Islet precursor cell (in vitro differentiated cells): ENCODE results near the gene ADGRV1.

ENCODE experiments used
- DNase-seq: peaks from one replicate; pipeline ENCODE4 v3.0.0-alpha.2; 2018

The ADGRV1 gene, protein sequence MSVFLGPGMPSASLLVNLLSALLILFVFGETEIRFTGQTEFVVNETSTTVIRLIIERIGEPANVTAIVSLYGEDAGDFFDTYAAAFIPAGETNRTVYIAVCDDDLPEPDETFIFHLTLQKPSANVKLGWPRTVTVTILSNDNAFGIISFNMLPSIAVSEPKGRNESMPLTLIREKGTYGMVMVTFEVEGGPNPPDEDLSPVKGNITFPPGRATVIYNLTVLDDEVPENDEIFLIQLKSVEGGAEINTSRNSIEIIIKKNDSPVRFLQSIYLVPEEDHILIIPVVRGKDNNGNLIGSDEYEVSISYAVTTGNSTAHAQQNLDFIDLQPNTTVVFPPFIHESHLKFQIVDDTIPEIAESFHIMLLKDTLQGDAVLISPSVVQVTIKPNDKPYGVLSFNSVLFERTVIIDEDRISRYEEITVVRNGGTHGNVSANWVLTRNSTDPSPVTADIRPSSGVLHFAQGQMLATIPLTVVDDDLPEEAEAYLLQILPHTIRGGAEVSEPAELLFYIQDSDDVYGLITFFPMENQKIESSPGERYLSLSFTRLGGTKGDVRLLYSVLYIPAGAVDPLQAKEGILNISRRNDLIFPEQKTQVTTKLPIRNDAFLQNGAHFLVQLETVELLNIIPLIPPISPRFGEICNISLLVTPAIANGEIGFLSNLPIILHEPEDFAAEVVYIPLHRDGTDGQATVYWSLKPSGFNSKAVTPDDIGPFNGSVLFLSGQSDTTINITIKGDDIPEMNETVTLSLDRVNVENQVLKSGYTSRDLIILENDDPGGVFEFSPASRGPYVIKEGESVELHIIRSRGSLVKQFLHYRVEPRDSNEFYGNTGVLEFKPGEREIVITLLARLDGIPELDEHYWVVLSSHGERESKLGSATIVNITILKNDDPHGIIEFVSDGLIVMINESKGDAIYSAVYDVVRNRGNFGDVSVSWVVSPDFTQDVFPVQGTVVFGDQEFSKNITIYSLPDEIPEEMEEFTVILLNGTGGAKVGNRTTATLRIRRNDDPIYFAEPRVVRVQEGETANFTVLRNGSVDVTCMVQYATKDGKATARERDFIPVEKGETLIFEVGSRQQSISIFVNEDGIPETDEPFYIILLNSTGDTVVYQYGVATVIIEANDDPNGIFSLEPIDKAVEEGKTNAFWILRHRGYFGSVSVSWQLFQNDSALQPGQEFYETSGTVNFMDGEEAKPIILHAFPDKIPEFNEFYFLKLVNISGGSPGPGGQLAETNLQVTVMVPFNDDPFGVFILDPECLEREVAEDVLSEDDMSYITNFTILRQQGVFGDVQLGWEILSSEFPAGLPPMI (N-terminal part only)

DNA sequence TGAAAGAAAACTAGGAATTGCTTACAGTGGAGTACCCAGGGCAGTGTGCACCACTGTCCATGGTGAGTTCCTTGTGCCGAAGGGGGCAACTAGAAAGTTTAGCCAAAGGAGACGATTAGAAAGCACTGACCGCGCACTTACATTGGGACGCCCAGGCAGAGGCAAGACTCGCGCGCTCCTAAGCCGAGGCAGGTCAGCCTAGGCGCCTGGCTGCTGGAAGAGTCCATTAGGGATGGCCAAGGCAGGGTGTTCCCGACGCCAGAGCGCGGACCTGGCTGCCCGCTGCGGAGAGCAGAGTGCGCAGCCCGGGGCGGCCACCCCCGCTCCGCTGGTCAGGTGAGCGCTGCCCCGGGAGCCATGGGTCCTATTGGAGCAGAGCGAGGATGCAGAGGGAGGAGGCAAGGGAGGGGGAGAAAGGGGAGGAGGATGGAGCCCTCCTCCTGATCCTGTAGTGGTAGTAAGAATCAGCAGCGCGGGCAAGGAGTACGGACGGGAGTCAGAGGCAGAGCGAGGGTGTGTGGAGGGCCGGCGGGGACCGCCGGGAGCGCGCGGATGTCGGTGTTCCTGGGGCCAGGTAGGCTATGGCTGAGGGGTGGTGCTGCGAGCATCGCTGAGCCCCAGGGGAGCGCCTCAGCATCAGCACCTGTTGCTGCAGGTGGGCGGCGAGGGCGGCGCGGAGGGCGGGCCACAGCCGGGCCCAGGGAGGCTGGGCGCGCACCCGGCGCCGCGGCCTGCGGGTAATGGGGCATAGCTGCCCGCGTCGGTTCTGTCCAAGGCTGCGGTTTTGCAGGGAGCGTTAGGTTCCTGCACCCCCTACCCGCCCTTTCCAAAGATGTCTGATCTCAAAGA lies at the start of gene ADGRV1:
Gene ADGRV1, plus strand, starts transcription at position 454 of the 849 bp plus-strand sequence. Its CDS starts 99 bp downstream, at position 553.
- DNase-seq = peak; percentile 99

DNA sequence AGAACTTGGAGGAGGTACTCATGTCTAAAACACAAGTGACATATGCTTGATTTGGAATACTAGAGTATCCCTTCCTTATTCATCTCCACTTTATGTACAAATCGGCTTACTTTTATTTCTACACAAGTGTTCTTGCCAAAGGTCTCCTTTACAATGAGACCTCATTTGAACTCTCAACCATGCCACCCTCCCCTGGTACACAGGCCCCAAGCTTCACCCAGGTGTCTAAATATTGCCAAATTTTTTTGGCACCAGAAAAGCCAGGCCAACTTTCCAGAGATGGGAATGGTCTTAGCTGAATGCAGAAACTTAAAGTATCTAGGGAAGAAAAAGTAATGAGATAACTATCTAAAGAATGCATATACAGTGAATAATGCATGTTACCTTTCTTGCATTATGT lies 48.2 kb upstream of the ADGRV1 start:
- DNase-seq = no peak

DNA sequence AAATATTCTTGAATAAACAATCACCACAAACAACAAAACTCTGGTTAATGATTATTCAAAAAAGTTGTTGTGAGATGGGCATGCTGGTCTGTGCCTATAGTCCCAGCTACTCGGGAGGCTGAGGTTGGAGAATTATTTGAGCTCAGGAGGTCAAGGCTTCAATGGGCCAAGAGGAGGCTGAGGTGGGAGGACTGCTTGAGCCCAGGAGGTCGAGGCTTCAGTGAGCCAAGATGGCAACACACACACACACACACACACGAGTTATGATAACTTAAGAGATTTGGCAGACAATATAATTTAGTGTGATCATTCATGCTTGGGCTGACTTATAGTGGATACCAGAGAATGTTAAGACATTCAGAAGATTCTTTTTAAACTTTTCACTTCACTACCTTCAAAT lies 44.1 kb upstream of the ADGRV1 start:
- DNase-seq = no peak

DNA sequence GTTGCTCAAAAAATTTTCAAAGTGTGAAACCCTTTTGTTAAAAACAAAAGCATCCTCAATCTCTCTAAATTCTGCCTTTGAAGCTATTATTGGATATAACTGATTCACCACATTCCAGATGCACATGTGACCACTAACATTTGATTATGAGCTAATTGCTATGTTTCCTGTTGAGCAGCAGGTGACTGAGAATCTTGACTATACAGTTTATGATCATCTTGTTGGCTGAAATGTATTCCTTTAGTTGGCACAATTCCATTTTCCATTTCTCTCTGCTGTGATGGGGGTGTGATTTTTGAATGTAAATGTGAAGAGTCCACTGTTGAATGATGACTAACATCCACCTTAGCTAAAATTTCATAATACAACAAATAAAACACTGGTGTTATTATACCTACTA lies 39.9 kb upstream of the ADGRV1 start:
- no peak for DNase-seq

DNA sequence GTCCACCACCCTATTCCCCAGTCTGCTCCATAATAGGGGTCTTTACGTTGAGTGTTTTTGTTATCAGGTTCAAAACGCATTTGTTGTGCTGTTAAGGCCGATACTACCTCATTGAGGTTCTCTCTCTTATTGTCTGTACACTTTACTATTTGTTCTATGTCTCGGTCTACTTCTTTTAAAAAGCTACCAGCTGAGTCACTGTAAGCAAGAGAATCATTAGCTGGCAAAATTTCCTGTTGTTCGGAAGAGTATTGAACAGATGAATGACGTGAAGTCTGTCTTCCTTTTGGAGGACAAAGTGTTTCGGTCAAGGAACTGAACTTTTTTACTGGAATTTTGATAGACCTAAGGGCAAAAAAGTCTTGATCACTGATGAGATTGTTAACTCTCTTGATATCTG lies 39.5 kb upstream of the ADGRV1 start:
- no peak for DNase-seq

DNA sequence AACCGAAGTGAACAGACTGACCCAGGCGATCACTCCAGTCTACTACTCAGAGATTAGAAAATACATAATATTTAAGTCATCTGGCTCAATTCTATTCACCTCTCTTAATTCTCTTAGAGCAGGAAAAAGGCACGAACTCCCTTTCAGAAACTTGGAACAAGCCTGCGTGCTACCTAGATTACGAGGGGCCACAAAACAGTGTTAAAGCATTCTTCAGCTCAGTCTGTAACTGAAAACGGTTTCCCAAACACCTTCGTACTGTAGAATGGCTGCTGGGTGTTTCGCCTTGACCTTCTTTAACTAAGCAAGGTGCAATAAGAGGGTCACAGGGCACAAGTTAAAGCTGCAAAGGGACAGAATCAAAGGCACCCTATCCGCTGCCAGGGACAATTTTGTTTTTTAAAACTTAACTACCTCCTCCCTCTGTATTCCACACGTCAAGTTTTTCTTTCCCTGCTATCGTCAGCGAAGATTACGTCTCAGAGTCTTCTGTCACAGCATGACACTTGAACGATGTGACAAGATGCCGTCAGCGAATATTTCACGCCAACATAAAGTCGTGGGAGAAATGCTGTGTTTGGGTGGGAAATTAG lies 29.9 kb upstream of the ADGRV1 start:
- DNase-seq = no peak

DNA sequence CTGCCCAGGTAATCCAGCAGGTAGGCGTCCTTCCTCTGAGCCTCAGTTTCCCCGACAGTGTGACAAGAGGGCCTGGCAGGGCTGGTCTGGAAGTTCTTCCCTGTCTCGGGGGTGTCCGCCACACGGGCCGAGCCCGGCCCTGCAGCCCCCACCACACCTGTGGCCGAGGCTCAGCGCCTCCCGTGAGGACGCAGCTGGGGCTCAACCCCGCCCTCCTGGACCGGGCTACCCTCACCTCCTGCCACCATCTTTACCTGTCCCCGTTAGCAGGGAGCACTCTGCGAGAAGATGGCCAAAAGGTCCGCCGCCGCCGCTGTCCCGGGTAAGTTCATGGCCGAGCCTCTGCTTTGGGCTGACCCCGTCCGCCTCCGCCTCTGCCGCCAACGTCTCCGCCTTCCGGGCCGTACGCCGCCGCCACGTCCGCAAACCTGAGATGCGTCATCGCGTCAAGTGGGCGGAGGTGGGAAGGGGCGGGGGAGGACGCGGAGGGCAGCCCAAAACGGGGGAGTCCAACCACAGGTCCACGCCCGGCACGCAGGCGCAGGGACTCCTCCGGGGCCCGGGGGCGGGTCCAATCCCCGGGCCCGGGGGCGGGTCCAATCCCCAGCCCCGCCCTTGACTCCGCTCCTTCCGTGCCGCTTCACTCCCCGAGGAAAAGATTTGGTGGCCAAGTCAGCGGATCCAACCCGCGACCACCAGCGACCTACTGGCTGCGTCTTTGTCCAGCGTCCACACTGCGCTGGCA lies 29.2 kb upstream of the ADGRV1 start, which contains the start of gene LYSMD3:
Gene LYSMD3, minus strand, starts transcription at position 391 of the 745 bp plus-strand sequence. CDS start 4,295 bp downstream, outside the sequence.
- DNase-seq = peak; percentile 99

DNA sequence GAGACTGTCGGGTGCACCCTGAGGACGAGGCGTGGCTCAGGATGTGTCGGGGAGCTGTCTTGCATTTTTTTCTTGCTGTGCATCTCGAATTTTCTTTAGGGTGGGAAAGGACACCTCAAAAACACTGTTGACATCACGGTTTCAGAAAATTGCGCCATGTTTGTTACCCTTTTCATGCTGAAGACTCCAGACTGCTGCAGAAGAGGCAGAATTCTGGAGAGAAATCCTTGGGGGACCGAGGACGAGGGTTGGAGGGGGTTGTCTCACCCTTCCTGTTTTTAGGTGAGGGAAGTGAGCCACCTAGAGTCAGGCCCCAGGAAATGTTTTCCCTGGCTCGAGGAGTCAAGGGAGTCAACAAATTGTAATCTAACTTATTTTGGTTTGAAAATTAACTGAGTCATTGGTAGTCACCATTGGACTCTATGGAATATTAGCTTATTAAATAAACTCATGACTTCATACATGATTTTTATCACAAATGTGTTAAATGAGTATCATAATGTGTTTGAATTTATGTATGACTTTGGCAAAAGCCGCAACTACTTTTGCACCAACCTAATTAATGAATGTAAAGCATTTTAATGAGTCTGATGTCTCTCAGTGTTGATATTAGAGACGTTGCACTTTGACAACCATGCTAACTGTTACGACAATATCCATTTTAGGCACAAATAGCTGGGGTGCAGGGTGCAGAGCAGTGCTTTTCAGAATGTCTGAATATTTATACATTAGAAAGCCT lies 28.5 kb upstream of the ADGRV1 start:
- peak; percentile 83 for DNase-seq

DNA sequence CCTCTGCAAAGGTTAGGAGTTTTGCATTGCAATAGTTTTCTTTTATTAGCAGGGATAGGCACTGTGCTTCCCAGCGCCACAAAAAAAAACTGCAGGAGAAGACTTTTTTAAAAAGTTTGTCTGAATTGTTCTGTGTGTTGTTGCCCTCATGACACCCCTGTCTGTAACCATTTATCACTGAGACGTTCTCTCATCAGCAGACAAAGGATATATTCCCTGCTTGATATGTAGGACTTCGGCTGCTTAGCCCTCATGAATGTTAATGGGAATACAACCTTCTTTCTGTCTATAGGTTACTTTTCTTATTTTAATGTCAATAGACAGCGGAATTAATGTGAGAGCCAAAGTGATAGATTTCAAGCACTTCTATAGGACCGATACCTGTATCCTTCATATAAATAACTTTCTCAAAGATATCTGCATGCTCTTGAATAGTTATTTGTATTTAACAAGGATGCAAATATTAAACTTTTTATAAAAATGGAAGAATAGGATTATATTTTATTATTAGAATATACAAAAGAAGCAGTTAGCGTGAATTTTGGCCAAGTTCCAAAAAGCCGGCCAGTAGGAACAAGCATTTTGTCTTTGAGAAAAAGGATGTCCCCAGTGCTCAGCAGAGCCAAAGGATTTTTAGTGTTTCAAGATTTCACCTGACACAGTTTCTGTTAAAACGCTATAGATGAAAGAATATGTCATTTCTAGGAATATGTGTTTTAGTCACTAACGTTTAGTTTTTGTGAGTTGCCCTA lies 27.7 kb upstream of the ADGRV1 start:
- DNase-seq = no peak

DNA sequence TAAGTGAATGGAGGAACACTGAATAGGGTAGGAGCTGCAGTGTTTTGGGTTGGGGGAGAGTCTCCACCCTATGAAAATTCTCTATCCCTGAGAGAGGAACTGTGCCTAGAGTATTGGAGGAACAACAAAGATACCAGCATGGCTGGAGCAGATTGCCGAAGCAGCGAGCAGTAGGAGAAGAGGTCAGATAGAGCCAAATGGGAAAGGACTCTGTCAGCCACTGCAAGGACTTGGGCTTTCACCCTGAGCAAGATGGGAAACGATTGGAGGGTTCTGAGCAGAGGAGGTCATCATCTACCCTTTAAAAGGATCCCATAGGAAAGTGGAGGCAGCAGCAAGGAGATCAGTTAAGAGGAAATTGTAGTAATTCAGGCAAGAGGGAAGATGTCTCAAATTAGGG lies 24.8 kb upstream of the ADGRV1 start:
- no peak for DNase-seq

DNA sequence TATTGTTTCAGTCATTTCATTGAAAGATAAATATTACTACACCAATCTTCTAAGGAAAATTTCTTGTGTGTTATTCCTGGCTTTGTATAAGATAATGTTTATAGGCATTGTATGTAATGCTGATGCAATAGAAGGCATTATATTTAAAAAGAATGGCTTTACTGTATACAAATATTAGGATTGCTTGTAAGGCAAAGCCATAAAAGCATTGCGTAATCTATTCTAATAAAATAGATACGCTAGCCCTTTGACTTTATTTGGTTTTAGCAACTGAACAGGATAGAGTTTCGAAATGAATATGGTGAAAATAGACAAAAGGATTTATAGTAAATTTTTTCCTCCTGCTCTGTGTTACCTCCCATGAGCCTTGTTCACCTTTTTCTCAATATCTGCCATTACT lies 23.7 kb upstream of the ADGRV1 start:
- DNase-seq = no peak

DNA sequence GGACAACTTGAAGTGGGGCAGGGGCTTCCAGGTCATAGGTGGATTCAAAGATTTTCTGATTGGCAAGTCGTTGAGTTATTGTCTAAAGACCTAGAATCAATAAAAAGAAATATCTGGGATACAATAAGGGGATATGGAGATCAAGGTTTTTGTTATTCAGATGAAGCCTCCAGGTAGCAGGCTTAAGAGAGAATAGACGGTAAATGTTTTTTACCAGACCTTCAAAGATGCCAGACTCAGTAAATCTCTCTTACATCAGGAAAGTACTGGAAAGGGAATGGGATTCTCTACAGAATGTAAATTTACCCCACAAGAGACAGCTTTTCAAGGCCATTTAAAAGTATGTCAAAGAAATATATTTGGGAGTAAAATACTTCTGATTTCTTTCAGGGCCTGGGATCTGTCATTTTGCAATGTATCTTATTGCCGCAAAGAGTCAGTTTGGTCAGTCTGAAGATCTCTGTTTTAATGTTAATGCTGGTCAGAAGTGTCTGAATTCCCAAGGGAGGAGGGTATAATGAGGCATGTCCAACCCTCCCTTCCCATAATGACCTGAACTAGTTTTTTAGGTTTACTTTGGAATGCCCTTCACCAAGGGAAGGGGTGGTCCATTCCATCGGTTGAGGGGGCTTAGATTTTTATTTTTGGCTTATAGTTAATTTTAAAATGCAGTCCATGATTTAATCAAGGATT lies 15.6 kb upstream of the ADGRV1 start:
- no peak for DNase-seq

DNA sequence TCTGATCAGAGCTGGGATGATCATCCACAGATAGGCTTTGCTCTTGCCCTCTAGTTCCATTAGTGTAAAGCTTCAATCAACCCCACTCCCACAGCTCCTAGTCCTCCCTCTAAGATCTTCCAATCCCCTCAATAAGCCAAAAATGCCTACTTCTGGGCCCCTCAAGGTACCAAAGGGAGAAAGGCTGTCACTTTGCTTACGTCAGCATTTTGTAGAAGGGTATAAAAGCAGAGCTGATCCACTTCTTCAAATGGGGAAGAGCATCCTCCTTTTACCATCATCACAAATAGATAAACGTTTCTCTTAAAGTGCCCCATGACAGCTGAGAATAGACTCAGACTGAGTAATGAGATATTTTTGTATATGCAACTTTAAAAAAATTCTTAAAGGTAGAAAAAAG lies 13.1 kb upstream of the ADGRV1 start:
- no peak for DNase-seq

DNA sequence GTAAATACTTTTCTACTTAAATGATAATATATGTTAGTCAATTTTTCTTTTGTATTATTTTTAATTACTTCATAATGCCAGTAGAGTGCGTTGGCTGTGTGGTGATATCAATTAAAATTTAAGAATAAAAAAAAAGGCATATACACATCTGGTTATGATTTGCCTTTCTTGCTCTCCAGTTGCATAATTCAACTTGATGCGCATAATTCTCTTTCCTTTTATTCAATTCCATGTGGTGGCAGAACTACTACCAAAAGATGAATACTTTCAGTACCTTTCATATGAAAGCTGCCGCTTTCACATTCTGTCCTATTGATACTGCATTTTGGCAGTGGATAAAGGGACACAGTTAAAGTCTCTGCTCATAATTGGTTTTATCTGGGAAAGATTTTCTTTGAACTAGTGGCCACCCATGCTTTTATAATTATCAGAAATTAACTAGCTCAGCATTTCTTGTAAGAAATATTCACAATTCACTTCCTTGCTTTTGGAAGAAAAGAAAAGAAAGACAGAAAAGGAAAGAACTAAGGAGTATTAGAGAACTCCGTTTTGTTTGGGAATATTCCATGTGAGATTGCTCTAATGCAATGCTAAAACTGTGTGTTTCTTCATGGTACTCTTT lies 12.3 kb upstream of the ADGRV1 start:
- DNase-seq = no peak

DNA sequence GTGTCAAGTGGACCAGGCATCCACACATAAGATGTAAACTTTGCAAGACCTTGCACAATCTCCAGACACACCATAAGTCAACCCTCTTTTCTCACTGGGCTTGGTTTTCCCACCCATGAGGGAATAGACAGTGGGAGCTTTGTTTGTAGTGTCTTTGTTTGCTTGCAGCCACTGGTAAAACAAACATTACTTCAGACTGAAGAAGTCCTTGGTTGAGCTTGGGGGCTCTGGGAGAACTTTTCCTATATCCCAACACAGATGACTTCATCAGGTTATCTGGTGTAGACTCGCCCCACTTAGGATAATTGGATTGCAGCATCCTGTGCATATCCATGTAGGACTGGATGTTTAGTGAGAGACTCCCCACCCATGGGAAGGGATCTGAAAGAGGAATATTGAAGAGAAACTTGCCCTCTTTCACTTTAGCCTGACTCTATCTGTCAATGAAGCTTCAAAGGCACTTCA lies 11.5 kb upstream of the ADGRV1 start:
- peak; percentile 71 for DNase-seq

DNA sequence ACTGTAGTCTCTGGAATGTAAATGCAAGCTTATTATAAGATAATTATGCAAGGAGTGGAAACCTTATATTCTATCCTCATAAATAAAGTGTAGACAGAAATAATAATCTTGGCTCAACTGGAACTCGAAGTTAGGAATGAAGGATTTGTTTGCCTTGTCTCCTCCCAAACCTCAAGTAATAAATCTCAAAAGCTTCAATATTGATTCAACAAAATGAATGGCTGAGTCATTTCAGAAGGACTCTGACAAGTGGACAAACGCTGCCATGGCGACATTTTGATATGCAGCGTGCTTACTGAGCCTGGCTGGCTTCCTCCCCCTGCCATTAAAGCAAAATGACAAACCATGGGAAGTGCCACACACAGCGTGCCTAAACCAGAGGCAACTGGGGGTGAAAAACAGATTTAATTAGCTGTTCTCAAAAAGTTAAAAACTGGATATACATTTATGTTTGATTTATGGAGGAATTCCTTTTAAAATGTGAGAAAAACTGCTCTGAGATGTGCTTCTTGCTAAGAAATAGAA lies 10.5 kb upstream of the ADGRV1 start:
- DNase-seq = no peak

DNA sequence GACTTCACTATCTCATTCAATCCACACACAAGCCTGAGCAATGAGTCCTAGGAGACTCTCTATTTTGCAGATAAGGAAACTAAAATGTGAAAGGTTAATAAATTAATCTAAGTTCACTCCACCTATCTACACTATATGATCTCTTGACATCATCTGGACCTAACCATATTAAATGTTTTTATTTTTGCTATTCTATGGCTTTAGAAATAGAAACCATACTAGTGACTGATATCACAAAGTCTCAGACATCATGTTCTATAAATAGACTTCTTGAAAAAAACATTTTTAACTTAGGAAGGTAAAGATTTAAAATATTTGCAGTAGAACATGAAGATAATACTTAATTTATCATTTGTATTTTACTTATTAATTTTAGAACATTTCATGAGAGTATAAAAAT lies 9.4 kb upstream of the ADGRV1 start:
- DNase-seq = no peak
